Kidney epithelial cell (primary cell): ENCODE results near the gene SYT11. TPM values are rescaled to one million over a fixed set of nuclear protein-coding genes. Genes with fewer than 3 reads are reported as not detected.
"Not testable (repeated sequence)": the region's sequence is repeated elsewhere in the genome, so short reads cannot be mapped to it uniquely, and the experiment has no call there.

Experiments
- DNase-seq: peaks from one replicate; pipeline ENCODE4 v3.0.0-alpha.2; 2010; ENCODE audit warnings: low read depth
- H3K27me3 ChIP-seq: 2 replicates; pipeline ENCODE4 v1.6.0; 2011; ENCODE audit warnings: low read length; ENCODE audit not compliant: control insufficient read depth, insufficient read depth
- H3K36me3 ChIP-seq: 2 replicates; pipeline ENCODE4 v1.5.1; 2011; ENCODE audit warnings: low read length; ENCODE audit not compliant: control insufficient read depth, insufficient read depth
- H3K4me3 ChIP-seq: 2 replicates; pipeline ENCODE4 v1.5.1; 2011; ENCODE audit warnings: low read depth, mild to moderate bottlenecking, control low read depth, low read length
- total RNA-seq: library from RNA; depleted of rRNA; stranded (reverse); fragments of >200 nt; gene quantifications from 2 replicates; pipeline ENCODE4 v1.2.3, GENCODE V29; 2015
- TF ChIP-seq, protein P1 (sequence below): IDR thresholded peaks from 2 replicates; pipeline ENCODE4 v1.5.1; 2011; ENCODE audit warnings: mild to moderate bottlenecking, moderate library complexity, low read length, control low read depth, inconsistent platforms; ENCODE audit not compliant: insufficient read depth, poor library complexity, severe bottlenecking

Gene SYT11
- total RNA-seq, 1 donor from 2014 or later = 28.1 TPM

DNA sequence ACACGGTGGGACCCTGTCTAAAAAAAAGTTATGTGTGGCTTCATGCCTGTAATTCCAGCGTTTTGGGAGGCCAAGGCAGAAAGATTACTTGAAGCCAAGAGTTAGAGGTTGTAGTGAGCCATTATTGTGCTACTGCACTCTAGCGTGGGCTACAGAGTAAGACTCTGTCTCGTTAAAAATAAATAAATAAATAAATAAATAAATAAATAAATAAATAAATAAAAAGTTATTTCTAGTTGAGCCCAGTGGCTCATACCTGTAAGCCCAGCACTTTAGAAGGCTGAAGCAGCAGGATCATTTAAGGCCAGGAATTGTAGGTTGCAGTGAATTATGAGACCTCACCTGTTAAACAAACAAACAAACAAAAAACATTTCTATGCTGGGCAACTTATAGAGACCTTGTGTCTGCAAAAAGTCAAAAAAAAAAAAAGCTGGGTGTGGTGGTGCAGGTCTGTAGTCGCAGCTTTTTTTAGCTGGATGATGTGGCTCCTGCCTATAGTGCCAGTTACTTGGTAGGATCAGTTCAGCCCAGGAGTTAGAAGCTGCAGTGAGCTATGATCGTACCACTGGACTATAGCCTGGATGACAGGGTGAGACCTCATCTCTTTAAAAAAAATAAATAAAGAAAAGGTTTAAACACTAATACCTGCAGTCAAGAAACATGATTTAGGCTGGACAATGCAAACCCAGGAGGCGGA lies 27.9 kb upstream of the SYT11 start:
- no peak for DNase-seq
- TF ChIP-seq, protein P1, sequence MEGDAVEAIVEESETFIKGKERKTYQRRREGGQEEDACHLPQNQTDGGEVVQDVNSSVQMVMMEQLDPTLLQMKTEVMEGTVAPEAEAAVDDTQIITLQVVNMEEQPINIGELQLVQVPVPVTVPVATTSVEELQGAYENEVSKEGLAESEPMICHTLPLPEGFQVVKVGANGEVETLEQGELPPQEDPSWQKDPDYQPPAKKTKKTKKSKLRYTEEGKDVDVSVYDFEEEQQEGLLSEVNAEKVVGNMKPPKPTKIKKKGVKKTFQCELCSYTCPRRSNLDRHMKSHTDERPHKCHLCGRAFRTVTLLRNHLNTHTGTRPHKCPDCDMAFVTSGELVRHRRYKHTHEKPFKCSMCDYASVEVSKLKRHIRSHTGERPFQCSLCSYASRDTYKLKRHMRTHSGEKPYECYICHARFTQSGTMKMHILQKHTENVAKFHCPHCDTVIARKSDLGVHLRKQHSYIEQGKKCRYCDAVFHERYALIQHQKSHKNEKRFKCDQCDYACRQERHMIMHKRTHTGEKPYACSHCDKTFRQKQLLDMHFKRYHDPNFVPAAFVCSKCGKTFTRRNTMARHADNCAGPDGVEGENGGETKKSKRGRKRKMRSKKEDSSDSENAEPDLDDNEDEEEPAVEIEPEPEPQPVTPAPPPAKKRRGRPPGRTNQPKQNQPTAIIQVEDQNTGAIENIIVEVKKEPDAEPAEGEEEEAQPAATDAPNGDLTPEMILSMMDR = no peak
- Histone ChIP-seq H3K36me3 (no peaks in the 10 kb centered on the region), H3K4me3 (no peak overlapping the region), H3K27me3 (no peaks in the 10 kb centered on the region)

DNA sequence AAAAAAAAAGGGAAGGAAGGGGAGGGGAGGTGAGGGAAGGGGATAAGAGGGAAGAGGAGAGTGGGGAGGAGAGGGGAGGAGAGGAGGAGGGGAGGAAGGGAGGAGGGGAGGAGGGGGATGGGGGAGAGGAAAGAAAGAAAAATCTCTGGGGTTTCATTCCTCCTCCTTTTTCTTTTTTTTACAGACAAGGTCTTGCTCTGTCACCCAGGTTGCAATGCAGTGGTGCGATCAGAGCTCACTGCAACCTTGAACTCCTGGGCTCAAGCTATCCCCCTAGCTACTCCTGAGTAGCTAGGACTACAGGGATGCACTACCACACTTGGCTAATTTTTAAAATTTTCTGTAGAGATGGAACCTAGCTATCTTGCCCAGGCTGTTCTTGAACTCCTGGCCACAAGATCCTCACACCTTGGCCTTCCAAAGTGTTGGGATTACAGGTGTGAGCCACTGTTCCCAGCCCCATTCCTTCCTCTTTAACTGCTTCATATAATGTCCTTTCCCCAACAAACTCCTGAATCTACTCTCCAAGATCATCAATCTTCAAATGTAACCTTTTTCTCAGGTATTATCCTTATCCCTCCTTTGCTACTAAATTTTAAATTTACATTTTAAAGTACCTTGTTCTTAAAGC lies 25.6 kb upstream of the SYT11 start:
- no peak for DNase-seq
- Histone ChIP-seq H3K4me3 (no peak overlapping the region), H3K36me3 (no peaks in the 10 kb centered on the region), H3K27me3 (no peaks in the 10 kb centered on the region)
- TF ChIP-seq, protein P1 = no peak

DNA sequence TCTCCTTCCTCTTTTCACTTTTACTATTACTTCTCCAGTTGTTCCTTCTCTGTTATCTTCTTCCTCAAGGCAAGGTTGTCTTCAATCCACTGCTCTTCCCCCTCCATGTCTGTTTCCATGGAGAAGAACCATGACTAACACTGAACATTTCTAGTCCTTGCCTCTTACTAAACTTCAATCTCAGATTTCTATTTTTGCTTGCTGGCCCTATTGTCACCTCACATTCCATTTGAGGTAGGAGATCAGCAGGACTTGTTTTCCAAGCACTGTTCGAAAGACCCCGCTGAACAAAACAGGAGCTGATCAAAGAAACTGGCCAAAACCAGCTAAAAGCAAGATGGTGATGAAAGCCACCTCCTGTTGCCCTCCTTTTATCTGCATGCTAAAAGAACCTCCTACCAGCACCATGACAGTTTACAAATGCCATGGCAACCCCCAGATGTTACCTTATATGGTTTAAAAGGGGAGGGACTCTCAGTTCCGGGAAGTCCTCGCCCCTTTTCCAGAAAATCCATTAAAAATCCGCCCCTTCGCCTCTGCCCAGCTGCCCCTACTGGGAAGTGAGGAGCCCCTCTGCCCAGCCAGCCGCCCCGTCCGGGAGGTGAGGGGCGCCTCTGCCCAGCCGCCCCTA lies 25.0 kb upstream of the SYT11 start:
- Histone ChIP-seq H3K4me3 (no peak overlapping the region), H3K36me3 (no peaks in the 10 kb centered on the region), H3K27me3 (no peaks in the 10 kb centered on the region)
- peak; percentile 16 for DNase-seq
- TF ChIP-seq, protein P1 = no peak

DNA sequence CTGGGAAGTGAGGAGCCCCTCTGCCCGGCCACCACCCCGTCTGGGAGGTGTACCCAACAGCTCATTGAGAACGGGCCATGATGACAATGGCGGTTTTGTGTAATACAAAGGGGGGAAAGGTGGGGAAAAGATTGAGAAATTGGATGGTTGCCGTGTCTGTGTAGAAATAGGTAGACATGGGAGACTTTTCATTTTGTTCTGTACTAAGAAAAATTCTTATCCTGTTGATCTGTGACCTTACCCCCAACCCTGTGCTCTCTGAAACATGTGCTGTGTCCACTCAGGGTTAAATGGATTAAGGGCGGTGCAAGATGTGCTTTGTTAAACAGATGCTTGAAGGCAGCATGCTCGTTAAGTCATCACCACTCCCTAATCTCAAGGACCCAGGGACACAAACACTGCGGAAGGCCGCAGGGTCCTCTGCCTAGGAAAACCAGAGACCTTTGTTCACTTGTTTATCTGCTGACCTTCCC lies 24.4 kb upstream of the SYT11 start:
- DNase-seq, H3K4me3 ChIP-seq, H3K36me3 ChIP-seq, H3K27me3 ChIP-seq: not testable (repeated sequence)

DNA sequence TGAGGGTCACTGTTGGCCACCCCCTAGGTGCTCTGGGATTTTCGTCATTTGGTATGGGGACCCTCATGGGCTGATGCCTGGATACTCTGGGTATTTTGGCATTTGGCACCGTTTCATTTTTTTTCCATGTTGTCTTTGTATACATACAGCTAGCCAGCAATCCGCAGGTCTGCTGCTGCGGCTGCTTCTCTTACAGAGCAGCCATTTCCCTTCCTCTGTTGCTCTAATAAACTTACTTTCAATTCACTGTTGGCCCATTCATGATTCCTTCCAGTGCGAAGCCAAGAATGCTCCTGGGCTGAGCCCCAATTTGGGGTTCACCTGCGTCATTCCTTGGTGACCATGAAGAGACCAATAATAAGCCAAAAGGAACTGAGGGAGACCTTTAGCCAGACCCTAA lies 23.8 kb upstream of the SYT11 start:
- Histone ChIP-seq H3K27me3 (no peaks in the 10 kb centered on the region), H3K4me3 (no peak overlapping the region), H3K36me3 (no peaks in the 10 kb centered on the region)
- TF ChIP-seq, protein P1 = no peak
- no peak for DNase-seq

DNA sequence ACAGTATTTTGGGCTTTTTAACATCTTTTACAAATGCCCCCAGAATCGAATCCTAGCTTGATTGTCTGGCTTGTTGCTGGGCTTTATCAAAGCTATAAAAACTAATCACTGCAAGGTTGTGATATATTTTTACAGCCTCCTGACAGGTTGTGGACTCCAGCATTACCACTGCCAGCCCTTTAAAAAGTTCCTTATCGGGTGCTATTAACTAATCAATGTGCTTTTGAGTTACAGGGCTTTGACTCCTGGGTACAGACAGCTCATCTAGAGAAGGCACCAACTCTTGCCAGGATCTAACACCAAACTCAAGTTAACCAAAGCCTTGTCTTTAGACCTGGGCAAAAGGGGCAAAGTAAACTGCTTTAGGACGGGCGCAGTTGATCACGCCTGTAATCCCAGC lies 19.0 kb upstream of the SYT11 start:
- DNase-seq = no peak
- Histone ChIP-seq H3K4me3 (no peak overlapping the region), H3K36me3 (no peaks in the 10 kb centered on the region), H3K27me3 (no peaks in the 10 kb centered on the region)
- TF ChIP-seq, protein P1 = no peak
